DOHH2 (cell line): ENCODE measurements around the gene NREP.

Experiments
- H3F3A ChIP-seq: fragments of 200-600 bp; sonication (generic), shearing (Covaris generic); 2 replicates; pipeline ENCODE4 v1.6.0; 2016; ENCODE audit warnings: antibody characterized with exemption, mild to moderate bottlenecking; ENCODE audit not compliant: control insufficient read depth, insufficient read depth
- H3K27ac ChIP-seq: fragments of 200-600 bp; sonication (generic); 2 replicates; pipeline ENCODE4 v1.5.1; 2014; ENCODE audit warnings: low read depth, mild to moderate bottlenecking, low read length, moderate library complexity
- H3K27me3 ChIP-seq: fragments of 200-600 bp; sonication (generic); 2 replicates; pipeline ENCODE4 v1.6.1; 2014; ENCODE audit warnings: mild to moderate bottlenecking, low read length, mixed read lengths; ENCODE audit not compliant: control insufficient read depth
- H3K36me3 ChIP-seq: fragments of 200-600 bp; sonication (generic); 2 replicates; pipeline ENCODE4 v1.6.1; 2014; ENCODE audit warnings: mild to moderate bottlenecking, low read length, moderate library complexity, mixed read lengths; ENCODE audit not compliant: control insufficient read depth
- H3K4me1 ChIP-seq: fragments of 200-600 bp; sonication (generic); 2 replicates; pipeline ENCODE4 v1.6.1; 2014; ENCODE audit warnings: mild to moderate bottlenecking, low read length, mixed read lengths; ENCODE audit not compliant: control insufficient read depth
- H3K4me2 ChIP-seq: fragments of 200-600 bp; sonication (generic); 2 replicates; pipeline ENCODE4 v1.6.0; 2014; ENCODE audit warnings: mild to moderate bottlenecking, low read length, moderate library complexity
- H3K4me3 ChIP-seq: fragments of 200-600 bp; sonication (generic); 2 replicates; pipeline ENCODE4 v1.5.1; 2014; ENCODE audit warnings: mild to moderate bottlenecking, low read length, mixed read lengths
- H3K79me2 ChIP-seq: fragments of 200-600 bp; sonication (generic); 2 replicates; pipeline ENCODE4 v1.6.1; 2014; ENCODE audit warnings: mild to moderate bottlenecking, low read length, mixed read lengths; ENCODE audit not compliant: control insufficient read depth
- H3K9me2 ChIP-seq: fragments of 200-600 bp; sonication (generic); replicated peaks from 2 replicates; pipeline ENCODE4 v1.6.1; 2014; ENCODE audit warnings: mild to moderate bottlenecking, low read length, mixed read lengths; ENCODE audit not compliant: control insufficient read depth
- H3K9me3 ChIP-seq: fragments of 200-600 bp; sonication (generic); 2 replicates; pipeline ENCODE4 v1.6.1; 2014; ENCODE audit warnings: antibody characterized with exemption, low read length, mixed read lengths; ENCODE audit not compliant: control insufficient read depth, insufficient read depth
- H4K20me1 ChIP-seq: fragments of 200-600 bp; sonication (generic); 2 replicates; pipeline ENCODE4 v1.6.0; 2014; ENCODE audit warnings: low read depth, mild to moderate bottlenecking, antibody characterized with exemption, low read length, moderate library complexity; ENCODE audit not compliant: control insufficient read depth, insufficient read depth
- CTCF ChIP-seq: fragments of 200-600 bp; sonication (generic); IDR thresholded peaks from one replicate; pipeline ENCODE4 v1.5.1; 2014; ENCODE audit warnings: antibody characterized with exemption, mild to moderate bottlenecking, low read depth, low read length; ENCODE audit not compliant: poor library complexity, severe bottlenecking
- EZH2phosphoT487 ChIP-seq: fragments of 200-600 bp; sonication (generic); IDR thresholded peaks from 2 replicates; pipeline ENCODE4 v1.6.1; 2017; ENCODE audit warnings: borderline replicate concordance, mild to moderate bottlenecking, antibody characterized with exemption, low read length, moderate library complexity, mixed read lengths

The NREP gene

GRCh38 chr5:111790295-111790694 is 33.3 kb upstream of the NREP start:
- H3K4me3 ChIP-seq = no peak overlapping the region
- H3F3A ChIP-seq = no peaks in the 10 kb centered on the region
- H3K4me2 ChIP-seq = no peak overlapping the region
- no peaks in the 10 kb centered on the region for H3K36me3 ChIP-seq
- H3K27ac ChIP-seq = no peak overlapping the region
- H3K4me1 ChIP-seq = no peaks in the 10 kb centered on the region
- no peaks in the 10 kb centered on the region for H3K9me2 ChIP-seq
- no peaks in the 10 kb centered on the region for H3K27me3 ChIP-seq
- TF ChIP-seq CTCF = no peak
- H3K9me3 ChIP-seq = no peaks in the 10 kb centered on the region
- H3K79me2 ChIP-seq = no peaks in the 10 kb centered on the region
- no peaks in the 10 kb centered on the region for H4K20me1 ChIP-seq

- H4K20me1 ChIP-seq = no peaks in the 10 kb centered on the region
- no peaks in the 10 kb centered on the region for H3K36me3 ChIP-seq
- no peaks in the 10 kb centered on the region for H3K9me3 ChIP-seq
- H3K27me3 ChIP-seq = no peaks in the 10 kb centered on the region
- H3K4me2 ChIP-seq = no peak overlapping the region
- H3K79me2 ChIP-seq = no peaks in the 10 kb centered on the region
- no peaks in the 10 kb centered on the region for H3F3A ChIP-seq
- no peak overlapping the region for H3K4me3 ChIP-seq
- H3K9me2 ChIP-seq = no peaks in the 10 kb centered on the region
- TF ChIP-seq EZH2phosphoT487 = no peak
- TF ChIP-seq CTCF = no peak
- peaks cover 13% of the 10 kb centered on the region for H3K4me1 ChIP-seq
- no peak overlapping the region for H3K27ac ChIP-seq
Measured at GRCh38 chr5:111787006-111787405, 30.0 kb upstream of the NREP start.

GRCh38 chr5:111784491-111785181 is 27.6 kb upstream of the NREP start:
- Histone ChIP-seq H3K36me3 (no peaks in the 10 kb centered on the region), H3K27ac (no peak overlapping the region), H3K4me3 (no peak overlapping the region), H3K27me3 (no peaks in the 10 kb centered on the region), H3K9me3 (no peaks in the 10 kb centered on the region), H4K20me1 (no peaks in the 10 kb centered on the region), H3K4me1 (peaks cover 30% of the 10 kb centered on the region), H3K9me2 (no peaks in the 10 kb centered on the region), H3K79me2 (no peaks in the 10 kb centered on the region), H3F3A (no peaks in the 10 kb centered on the region), H3K4me2 (no peak overlapping the region)
- no peak for TF ChIP-seq CTCF
- TF ChIP-seq EZH2phosphoT487 = no peak
